Gastrocnemius medialis (tissue), 4 donors: ENCODE measurements around the gene ATP7B.

Experiments used
- POLR2A ChIP-seq, 2 donors: fragments of 450-650 bp; IDR thresholded peaks; one replicate each; pipeline ENCODE4 v1.6.1; 2017; ENCODE audit warnings: antibody characterized with exemption in 2 of 2, mild to moderate bottlenecking in 2 of 2, moderate library complexity in 2 of 2
- TF ChIP-seq, protein P1 (sequence below), 5 experiments: fragments of 450-650 bp in 3 of 5; fragments of 200-600 bp in 2 of 5; sonication (generic) in 2 of 5; IDR thresholded peaks in 4 of 5; conservative IDR thresholded peaks in 1 of 5; 1 replicate in 4 of 5; 2 replicates in 1 of 5; pipeline ENCODE4 v1.5.1; 2016 to 2019; ENCODE audit warnings: antibody characterized with exemption in 5 of 5, mild to moderate bottlenecking in 3 of 5, moderate library complexity in 3 of 5

DNA sequence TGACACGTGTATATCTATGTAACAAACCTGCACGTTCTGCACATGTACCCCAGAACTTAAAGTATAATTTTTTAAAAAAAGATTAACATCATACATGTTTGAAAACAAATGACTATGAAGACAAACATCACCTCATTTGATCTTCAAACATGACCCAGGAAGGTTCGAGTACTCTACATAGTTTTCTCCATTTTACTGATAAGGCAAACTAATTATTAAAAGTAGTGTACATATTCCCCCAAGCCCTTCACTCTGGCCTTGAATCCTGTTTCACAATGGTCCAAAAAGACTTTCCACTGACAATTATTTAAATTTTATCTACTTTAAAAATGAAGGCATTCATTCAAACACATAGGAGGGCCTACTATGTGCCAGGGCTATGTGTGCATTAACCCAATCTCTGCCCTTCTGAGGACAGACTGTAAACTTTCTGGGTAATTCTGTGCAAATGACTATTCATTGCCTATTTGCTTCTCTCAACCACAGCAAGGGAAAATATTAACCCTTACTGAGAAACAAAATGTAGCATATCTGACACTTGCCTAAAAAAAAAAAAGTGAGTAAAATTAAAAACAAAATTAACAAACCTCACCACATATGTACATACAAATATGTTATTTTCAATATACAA lies 22.1 kb downstream of the ATP7B start:
- TF ChIP-seq, protein P1, sequence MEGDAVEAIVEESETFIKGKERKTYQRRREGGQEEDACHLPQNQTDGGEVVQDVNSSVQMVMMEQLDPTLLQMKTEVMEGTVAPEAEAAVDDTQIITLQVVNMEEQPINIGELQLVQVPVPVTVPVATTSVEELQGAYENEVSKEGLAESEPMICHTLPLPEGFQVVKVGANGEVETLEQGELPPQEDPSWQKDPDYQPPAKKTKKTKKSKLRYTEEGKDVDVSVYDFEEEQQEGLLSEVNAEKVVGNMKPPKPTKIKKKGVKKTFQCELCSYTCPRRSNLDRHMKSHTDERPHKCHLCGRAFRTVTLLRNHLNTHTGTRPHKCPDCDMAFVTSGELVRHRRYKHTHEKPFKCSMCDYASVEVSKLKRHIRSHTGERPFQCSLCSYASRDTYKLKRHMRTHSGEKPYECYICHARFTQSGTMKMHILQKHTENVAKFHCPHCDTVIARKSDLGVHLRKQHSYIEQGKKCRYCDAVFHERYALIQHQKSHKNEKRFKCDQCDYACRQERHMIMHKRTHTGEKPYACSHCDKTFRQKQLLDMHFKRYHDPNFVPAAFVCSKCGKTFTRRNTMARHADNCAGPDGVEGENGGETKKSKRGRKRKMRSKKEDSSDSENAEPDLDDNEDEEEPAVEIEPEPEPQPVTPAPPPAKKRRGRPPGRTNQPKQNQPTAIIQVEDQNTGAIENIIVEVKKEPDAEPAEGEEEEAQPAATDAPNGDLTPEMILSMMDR (IDR thresholded peaks at IDR 0.05 in 4 of 5, conservative IDR thresholded peaks at IDR 0.05 in 1 of 5): no peak
- TF ChIP-seq POLR2A (IDR thresholded peaks at IDR 0.05): no peak
